NCI-H146 treated with DMSO at 0.1 percent for 48 hours (cell line): ENCODE measurements around the gene PDE4DIP.
"Not testable (repeated sequence)": the region's sequence is repeated elsewhere in the genome, so short reads cannot be mapped to it uniquely, and the experiment has no call there.

Experiments
- DNase-seq: peaks from one replicate; lab custom pipeline; 2025; ENCODE audit not compliant: unreplicated experiment; lab: John Stamatoyannopoulos, UW

Gene PDE4DIP

DNA sequence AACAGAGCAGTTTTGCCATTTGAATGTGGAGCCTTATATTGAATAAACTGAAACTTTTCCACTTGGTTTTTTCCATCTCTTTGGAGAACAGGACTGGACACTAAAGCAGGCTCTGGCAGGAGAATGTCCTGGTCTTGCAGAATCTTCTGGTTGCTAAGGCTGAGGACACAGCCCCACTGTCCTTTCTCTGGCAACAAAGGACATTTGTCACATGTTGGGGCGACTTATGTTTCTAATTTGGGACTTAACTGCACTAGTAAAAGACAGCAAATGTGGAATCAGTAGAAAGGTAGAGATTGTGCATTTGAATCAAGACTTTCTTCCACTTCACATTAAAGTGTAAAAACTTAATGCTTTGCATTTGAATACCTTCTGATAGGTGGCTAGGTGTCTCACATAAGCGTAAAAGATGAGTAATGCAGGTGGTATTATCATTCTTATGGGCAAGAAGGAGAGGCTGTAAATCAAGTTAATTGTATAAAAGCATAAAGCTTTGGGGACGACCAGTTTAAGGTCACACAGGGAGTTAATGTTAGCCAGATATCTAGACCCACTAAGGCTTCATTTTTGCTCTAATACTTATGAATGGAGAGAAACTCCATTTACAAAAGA is 74.7 kb downstream of the PDE4DIP start:
- DNase-seq, result not testable (repeated sequence)

DNA sequence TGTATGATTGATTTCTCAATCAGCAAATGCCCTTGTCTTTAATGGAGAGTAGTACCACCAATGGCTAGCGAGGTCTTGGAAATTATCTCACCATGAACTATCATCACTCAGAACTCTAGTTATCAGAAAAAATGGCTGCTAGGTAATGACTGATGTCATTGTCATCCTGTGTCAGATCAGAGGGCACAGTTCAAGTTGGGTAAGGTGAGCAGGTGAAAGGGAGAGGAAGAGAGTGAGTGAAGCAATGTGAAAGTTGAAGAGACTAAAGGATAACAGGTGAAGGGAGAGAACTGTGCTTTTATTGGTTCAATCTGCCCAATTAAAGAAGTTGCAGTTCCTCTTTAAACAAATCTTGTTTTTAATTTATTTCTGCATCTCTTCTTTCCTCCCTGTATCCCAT is 76.8 kb downstream of the PDE4DIP start:
- DNase-seq, result not testable (repeated sequence)

DNA sequence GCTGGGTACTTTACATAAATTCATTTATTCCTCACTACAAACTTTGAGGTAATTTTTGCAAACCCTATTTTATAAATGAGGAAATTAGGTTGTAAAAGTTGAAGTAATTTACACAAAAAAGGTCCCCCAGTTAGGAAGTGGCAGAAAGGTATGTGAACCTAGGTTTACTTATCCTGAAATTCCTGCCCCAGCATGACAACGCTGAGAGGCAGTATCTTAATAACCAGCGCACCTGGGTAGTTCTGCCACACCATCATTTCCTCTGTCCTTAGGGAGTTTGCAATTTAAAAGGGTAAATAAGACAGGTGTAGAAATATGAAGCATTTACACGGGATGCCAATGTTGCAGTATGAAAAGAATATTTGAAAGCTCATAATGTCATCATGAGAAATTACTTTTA is 79.6 kb downstream of the PDE4DIP start:
- not testable (repeated sequence) for DNase-seq

DNA sequence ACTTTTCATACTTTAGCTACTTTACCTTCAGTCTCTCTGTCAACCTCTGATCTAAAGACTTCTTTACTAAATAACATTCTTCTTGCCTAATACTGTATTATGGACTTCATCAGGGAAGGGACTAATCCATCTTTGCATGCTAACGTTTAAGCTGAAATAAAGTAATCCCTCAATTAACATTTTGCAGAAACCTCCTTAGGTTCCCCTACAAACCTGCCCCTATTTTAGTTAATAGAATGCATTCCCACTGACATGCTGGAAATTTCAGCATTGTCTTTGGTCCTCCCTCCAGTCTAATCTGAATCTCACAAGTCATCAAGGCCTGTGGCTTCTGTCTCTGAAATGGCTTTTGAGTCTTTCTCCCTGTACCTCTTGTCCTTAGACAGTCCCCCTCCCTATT is 83.4 kb downstream of the PDE4DIP start:
- DNase-seq, result not testable (repeated sequence)

DNA sequence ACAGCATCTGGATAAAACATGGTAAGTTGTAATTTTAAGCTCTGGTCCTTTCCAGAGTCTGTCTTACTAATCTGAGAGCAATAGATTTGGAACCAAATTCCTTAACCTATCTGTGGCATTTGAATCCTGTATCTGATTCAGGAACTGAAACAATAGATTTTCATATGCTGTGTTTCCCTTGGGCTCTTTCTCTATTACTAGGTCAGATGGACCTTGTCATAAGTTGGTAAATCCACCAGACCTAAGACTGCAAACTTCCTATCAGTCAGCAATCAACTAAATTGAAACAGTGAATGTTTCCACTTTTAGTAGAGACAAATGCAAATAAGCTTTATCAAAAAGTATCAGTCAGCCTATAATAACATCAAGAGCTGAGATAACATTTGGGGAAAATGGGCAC is 85.0 kb downstream of the PDE4DIP start:
- not testable (repeated sequence) for DNase-seq

DNA sequence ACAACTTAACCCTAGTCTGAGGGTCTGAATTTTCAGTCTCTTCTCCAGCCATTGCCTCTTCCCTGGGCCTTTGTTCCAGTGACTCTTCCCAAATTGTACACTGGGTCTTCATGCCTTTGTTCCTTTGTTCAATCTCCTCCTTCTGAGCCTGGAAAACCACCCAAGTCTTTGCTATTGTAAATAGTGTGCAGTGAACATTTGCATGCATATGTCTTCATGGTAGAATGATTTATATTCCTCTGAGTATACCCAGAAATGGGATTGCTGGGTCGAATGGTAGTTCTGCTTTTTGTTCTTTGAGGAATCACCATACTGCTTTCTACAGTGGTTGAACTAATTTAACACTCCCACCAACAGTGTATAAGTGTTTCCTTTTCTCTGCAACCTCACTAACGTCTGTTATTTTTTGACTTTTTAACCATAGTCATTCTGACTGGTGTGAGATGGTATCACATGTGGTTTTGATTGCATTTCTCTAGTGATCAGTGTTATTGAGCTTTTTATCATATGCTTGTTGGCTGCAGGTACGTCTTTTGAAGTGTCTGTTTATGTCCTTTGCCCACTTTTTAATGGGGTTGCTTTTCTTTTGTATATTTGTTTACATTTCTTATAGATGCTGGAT is 91.3 kb downstream of the PDE4DIP start:
- DNase-seq, result not testable (repeated sequence)

DNA sequence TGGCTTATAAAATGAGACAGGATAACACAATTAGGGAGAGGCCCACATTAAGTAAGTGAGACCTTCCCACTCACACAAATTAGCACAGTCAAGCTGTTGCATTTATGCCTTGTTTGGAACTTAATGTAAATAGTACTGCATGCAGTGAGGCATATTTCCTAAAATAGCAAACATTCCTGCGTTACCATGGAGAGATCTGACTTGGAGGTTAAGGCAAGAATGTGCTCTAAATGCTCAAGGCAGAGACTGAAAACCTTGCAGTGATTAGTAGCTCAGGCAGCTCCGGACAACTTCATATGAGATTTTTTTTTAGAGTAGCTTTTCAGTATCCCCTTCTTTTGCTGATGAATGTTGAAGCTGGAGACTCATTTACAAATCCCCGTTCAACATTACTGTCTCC is 98.7 kb downstream of the PDE4DIP start:
- DNase-seq, result not testable (repeated sequence)

DNA sequence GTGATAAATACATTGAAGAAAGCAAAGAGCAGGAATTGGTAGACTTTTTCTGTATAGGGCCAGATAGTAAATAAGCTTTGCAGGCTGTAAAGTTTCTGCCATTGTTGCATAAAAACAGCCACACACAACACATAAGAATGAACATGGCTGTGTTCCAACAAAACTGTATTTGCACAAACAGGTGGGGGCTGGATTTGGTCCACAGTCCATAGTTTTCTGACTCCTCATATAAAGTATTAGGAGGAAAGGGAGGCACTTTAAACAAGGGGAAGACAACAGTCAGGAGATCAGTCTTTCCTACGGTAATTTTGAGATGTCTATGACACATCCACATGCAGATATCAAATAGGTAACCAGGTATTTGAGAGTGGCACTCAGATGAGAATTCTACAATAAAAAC is 100.9 kb downstream of the PDE4DIP start:
- DNase-seq, result not testable (repeated sequence)

DNA sequence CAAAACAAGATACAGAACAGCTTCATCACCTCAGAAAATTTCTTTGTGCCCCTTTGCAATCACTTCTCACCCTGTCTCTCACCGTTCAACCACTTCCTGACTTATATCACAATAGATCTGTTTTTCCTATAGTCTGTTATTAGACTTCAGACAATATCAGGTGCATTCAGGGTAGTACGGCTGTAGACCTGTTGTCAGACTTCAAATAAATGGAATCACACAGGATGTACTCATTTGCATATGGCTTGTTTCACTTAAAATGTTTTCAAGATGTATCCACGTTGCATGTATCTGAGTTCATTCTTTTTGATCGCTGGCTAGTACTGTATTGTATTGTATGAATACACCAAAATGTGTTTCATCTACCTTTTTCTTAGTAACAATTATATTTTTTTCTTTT is 104.5 kb downstream of the PDE4DIP start:
- not testable (repeated sequence) for DNase-seq

DNA sequence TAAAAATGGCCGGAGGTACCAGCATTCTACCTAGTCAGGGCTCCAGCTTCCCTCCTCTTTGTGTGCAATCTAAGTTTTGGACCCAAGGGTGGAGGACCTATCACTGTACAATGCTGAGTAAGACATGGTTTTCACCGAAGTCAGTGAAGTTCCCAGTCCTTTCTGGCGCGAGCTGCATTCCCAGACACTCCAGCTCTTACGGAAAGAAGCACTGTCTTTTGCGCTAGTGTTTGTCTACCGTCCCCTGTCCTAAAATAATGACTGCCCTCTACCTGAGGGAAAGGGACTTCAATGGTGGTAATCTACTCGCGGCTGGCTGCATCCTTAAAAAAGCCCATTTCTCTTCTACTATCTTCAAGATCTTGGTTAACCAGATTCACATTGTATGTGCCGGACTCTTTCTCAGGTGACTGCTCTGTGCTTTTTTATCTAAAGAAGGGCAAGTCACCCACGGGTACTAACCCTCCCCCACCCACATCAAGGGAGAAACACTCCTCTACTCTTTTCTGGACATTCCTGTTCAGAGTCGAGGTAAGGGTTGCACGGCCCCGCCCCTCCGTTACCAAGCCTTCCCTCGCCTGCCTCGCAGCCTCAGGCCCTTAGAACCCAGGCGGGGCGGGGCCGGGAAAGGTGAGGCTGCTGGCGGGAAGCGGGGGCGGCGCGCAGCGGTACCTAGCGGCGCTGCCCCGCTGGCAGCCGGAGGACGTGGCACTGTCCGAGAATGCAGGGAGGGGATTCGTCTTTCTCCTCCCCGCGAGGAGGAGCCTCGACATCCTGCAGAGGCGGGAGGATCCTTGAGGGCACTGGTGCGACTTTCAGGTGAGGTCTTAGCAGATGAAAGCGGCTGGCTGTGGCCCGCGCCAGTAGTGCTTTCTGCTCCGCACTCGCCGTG is 107.4 kb downstream of the PDE4DIP start:
- DNase-seq, result peak; percentile 34

DNA sequence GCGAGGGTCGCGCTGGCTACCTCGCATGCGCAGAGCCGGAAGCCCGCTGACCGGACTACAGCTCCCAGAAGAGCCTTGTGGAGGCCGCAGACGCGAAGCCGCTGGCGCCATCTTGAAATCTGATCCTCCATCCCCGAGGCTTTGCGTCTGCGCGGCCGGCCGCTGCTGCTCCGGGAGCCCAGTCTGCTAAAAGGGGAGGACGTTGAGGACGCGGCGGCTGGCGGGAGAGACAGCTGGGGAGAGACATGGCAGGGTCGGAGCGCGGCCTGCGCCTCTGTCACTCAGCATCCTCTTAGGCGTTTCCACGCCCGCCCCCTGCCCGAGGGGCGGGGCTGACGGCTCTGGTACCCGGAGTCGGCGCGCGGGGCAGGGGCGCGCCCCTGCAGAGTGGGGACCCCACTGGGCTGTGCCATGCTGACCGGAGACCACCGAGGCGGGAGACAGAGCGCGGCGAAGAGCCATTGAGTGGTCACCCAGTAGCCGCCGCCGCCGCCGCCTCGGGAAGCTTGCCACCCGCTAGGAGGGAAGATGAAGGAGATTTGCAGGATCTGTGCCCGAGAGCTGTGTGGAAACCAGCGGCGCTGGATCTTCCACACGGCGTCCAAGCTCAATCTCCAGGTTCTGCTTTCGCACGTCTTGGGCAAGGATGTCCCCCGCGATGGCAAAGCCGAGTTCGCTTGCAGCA is 108.2 kb downstream of the PDE4DIP start:
- DNase-seq, result not testable (repeated sequence)

DNA sequence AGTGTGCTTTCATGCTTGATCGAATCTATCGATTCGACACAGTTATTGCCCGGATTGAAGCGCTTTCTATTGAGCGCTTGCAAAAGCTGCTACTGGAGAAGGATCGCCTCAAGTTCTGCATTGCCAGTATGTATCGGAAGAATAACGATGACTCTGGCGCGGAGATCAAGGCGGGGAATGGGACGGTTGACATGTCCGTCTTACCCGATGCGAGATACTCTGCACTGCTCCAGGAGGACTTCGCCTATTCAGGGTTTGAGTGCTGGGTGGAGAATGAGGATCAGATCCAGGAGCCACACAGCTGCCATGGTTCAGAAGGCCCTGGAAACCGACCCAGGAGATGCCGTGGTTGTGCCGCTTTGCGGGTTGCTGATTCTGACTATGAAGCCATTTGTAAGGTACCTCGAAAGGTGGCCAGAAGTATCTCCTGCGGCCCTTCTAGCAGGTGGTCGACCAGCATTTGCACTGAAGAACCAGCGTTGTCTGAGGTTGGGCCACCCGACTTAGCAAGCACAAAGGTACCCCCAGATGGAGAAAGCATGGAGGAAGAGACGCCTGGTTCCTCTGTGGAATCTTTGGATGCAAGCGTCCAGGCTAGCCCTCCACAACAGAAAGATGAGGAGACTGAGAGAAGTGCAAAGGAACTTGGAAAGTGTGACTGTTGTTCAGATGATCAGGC is 108.8 kb downstream of the PDE4DIP start:
- not testable (repeated sequence) for DNase-seq

DNA sequence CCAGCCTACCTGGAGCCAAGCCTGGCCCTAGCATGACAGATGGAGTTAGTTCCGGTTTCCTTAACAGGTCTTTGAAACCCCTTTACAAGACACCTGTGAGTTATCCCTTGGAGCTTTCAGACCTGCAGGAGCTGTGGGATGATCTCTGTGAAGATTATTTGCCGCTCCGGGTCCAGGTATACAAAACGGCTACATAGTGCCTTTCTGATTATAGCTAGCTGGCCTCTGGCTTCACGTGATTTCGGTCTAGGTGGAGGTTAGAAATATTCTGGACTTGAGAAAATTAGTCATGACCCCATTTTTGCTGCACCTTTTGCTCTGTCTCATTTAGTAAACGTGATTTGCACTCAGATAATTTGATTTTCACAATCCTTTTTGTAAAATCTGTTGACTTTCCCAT is 109.5 kb downstream of the PDE4DIP start:
- DNase-seq, result not testable (repeated sequence)

DNA sequence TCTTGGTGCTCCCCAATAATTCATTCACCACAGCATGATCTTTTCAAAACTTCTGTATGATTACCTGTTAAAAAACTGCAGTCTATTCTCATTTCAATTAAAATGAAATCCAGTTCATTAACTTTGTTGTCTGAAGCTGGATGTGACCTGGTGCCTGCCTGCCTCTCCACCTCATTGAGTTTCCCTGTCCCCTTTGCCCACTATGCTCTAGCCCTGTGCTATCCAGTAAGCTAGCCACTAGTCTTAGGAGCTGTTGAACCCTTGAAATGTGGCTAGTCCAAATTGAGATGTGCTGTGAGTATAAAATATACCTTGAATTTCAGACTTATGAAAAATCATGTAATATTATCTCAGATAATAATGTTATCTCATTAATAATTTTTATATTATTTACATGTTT is 114.1 kb downstream of the PDE4DIP start:
- DNase-seq, result not testable (repeated sequence)

DNA sequence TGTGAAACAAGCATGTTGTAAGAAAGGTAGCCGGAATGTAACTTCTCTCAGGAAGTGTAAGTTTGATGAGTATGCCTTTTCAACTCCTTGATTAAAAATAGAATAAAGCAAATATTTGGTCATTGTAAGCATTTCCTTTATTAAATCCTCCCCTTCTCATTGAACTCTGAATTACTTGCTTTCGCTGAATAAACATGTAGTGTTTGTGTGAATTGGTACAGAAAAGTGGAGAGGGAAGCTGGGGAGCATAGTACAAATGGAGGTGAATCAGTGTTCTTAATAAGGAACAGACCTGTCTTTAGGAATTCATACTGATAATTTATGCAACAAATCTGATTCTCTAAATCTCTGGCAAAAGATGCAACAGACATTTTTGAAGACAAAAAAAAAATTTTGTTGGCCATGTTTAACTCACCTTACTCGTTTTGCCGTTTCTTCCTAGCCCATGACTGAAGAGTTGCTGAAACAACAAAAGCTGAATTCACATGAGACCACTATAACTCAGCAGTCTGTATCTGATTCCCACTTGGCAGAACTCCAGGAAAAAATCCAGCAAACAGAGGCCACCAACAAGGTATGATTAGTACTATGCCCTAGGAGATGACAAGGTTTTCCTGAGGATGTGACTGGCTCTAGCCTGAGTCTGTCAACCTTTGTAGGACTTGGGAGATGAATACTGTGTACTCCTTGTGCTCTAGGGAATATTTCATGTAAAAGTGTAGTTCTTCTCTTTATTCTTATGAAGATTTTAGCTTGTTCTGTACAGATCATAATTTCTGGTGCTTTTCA is 116.2 kb downstream of the PDE4DIP start:
- not testable (repeated sequence) for DNase-seq

DNA sequence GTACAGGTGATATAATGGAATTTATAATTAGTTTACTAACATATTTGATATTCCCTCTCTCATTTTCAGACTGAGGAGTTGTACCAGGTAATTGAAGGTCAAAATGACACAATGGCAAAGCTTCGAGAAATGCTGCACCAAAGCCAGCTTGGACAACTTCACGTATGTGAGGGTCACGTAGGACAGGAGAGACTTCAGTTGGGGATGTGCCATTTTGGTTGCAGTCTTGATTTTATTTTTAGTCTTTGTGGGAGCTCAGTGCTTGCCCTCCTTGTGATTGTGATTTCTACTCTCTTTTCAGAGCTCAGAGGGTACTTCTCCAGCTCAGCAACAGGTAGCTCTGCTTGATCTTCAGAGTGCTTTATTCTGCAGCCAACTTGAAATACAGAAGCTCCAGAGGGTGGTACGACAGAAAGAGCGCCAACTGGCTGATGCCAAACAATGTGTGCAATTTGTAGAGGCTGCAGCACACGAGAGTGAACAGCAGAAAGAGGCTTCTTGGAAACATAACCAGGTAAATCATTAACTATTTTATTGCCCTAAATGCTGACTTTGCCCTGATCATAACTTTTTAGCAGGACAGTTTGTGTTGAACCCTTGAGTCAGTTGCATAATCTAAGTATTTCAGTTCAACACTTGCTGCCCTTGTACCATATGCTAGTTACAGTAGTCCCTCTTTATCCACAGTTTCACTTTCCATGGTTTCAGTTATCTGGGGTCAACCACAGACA is 118.1 kb downstream of the PDE4DIP start:
- DNase-seq, result not testable (repeated sequence)

DNA sequence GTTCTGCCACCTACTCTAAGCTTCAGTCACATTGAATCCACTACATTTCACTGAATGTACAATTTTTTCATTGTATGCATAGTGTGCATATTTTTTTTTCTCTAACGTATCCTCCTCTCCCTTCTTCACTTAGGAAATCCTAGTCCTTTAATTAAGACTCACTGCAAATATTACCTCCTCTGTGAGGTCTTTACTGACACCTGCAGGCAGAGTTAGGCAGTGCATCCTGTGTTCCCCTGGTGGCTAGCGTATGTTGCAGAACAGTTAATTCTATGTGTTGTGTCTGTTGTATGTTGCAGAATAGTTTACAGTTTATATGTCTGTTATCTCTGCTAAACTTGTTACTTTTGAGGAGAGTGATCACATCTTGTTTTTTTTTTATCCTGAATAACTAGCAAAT is 121.9 kb downstream of the PDE4DIP start:
- not testable (repeated sequence) for DNase-seq

DNA sequence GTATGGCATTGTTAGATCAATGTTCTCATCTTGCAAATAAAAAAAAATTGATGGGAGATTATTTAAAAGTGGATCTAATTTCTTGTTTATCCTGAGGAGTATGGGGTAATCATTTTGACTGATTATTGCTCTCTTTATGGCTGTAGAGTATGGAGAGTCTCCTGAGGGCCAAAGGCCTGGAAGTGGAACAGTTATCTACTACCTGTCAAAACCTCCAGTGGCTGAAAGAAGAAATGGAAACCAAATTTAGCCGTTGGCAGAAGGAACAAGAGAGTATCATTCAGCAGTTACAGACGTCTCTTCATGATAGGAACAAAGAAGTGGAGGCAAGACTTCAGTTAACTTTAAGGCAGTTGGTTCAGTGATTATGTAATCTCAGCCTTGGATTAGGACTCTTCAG is 123.4 kb downstream of the PDE4DIP start:
- not testable (repeated sequence) for DNase-seq

DNA sequence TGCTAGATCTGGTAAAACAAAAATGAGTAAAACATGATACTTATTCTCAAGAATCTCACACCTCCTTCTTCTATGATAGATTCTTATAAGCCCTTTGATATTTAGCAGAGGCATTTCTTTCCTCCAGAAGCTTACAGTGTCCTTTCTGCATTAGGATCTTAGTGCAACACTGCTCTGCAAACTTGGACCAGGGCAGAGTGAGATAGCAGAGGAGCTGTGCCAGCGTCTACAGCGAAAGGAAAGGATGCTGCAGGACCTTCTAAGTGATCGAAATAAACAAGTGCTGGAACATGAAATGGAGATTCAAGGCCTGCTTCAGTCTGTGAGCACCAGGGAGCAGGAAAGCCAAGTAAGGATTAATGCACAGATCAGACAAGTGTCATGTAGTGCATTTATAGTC is 124.5 kb downstream of the PDE4DIP start:
- DNase-seq, result not testable (repeated sequence)
